ENCODE measurements around the gene TNFRSF1A.
A peak's percentile ranks its signal among the peaks of the same experiment; 100 is the strongest.
"Not testable (repeated sequence)": the region's sequence is repeated elsewhere in the genome, so short reads cannot be mapped to it uniquely, and the experiment has no call there.

The TNFRSF1A gene

GRCh38 chr12:6302621-6303020 lies 39.3 kb downstream of the TNFRSF1A start:
- DNase-seq: no peak

- no peak for DNase-seq
Observed at GRCh38 chr12:6301721-6302120, 40.2 kb downstream of the TNFRSF1A start.

GRCh38 chr12:6297170-6297569 lies 44.7 kb downstream of the TNFRSF1A start:
- no peak for DNase-seq

- DNase-seq: no peak
Observed at GRCh38 chr12:6295094-6295811, 46.6 kb downstream of the TNFRSF1A start.

- DNase-seq: no peak
Observed at GRCh38 chr12:6294156-6295093, 47.5 kb downstream of the TNFRSF1A start.

GRCh38 chr12:6292606-6293005 lies 49.3 kb downstream of the TNFRSF1A start:
- DNase-seq: no peak

- DNase-seq: not testable (repeated sequence)
Observed at GRCh38 chr12:6289906-6290305, 52.0 kb downstream of the TNFRSF1A start.

- DNase-seq: not testable (repeated sequence)
Observed at GRCh38 chr12:6289081-6289480, 52.8 kb downstream of the TNFRSF1A start.

GRCh38 chr12:6288235-6288634 lies 53.6 kb downstream of the TNFRSF1A start:
- DNase-seq: no peak

- no peak for DNase-seq
Observed at GRCh38 chr12:6285532-6286306, 56.2 kb downstream of the TNFRSF1A start.

GRCh38 chr12:6285063-6285477 lies 56.8 kb downstream of the TNFRSF1A start:
- peak; percentile 72 for DNase-seq

- no peak for DNase-seq
Observed at GRCh38 chr12:6284273-6284672, 57.6 kb downstream of the TNFRSF1A start.

- DNase-seq: no peak
Observed at GRCh38 chr12:6282453-6282840, 59.4 kb downstream of the TNFRSF1A start.

- DNase-seq: no peak
Observed at GRCh38 chr12:6281081-6281809, 60.6 kb downstream of the TNFRSF1A start.

GRCh38 chr12:6280672-6281071 lies 61.2 kb downstream of the TNFRSF1A start:
- DNase-seq: no peak

GRCh38 chr12:6280053-6280469 lies 61.8 kb downstream of the TNFRSF1A start:
- DNase-seq: no peak

GRCh38 chr12:6279631-6280030 lies 62.2 kb downstream of the TNFRSF1A start:
- DNase-seq: no peak

GRCh38 chr12:6279256-6279628 lies 62.6 kb downstream of the TNFRSF1A start:
- DNase-seq: no peak
